ENCODE results near the gene RHBDL2. TPM values are rescaled to one million over a fixed set of nuclear protein-coding genes. Genes with fewer than 3 reads are reported as not detected.
"Not testable (repeated sequence)": the region's sequence is repeated elsewhere in the genome, so short reads cannot be mapped to it uniquely, and the experiment has no call there.

The RHBDL2 gene
- total RNA-seq (not detected), polyA plus RNA-seq (under 1 TPM in 1 of 3 donors, not detected in 2; 0.14 TPM), total RNA-seq (0 to 0.06 (median 0) reads per million in 6 experiments)

GRCh38 chr1:38941527-38942019, at the start of gene RHBDL2:
Gene RHBDL2 (minus strand): TSS chr1:38941830. CDS start chr1:38919212, 22,618 bp downstream.
- H3K27me3 Mint-ChIP-seq = peaks cover 0 to 6% (median 0%) of the 10 kb centered on the region in 5 donors
- H3K27ac Mint-ChIP-seq = peak within 1 kb of the TSS in 2 of 10 donors; percentile 7 to 51
- DNase-seq (no peak), ATAC-seq (no peak)
- H3K4me3 Mint-ChIP-seq = no peak within 1 kb of the TSS
- H3K36me3 Mint-ChIP-seq = no peaks in the 10 kb centered on the region
- POLR2A ChIA-PET = interaction anchor here (1.1 kb wide), 1 partner anchor 84 kb away, joined by 3 read pairs; no protein-coding TSS in a partner anchor
- peaks cover 0 to 2% (median 0%) of the 10 kb centered on the region in 9 donors for H3K9me3 Mint-ChIP-seq
- H3K4me1 Mint-ChIP-seq = peaks cover 0 to 10% (median 1%) of the 10 kb centered on the region in 4 donors

- Mint-ChIP-seq H3K4me3 (peak within 1 kb of the TSS; percentile 75 to 95 (median 88)), H3K4me1 (peaks cover 20 to 43% (median 41%) of the 10 kb centered on the region in 4 donors), H3K27me3 (peaks cover 0 to 3% (median 0%) of the 10 kb centered on the region in 5 donors), H3K27ac (peak within 1 kb of the TSS; percentile 71 to 95 (median 92)), H3K36me3 (peaks cover 0 to 26% (median 5%) of the 10 kb centered on the region in 3 donors), H3K9me3 (no peaks in the 10 kb centered on the region)
- DNase-seq (peak; percentile 82 to 95 (median 90)), ATAC-seq (peak; percentile 86 to 90)
- POLR2A ChIA-PET = interaction anchor here (0.5 to 1.4 kb wide), 4 partner anchors 9 to 44 kb away, joined by 3 to 6 read pairs (median 6); partner anchors contain the start of gene NDUFS5
Observed at GRCh38 chr1:38990738-38991637, 49.4 kb upstream of the RHBDL2 start, which contains the start of gene AKIRIN1. Gene AKIRIN1 (plus strand): TSS chr1:38991276. CDS start chr1:38991381, 105 bp downstream.

GRCh38 chr1:38990386-38990737, 48.7 kb upstream of the RHBDL2 start:
- ATAC-seq (peak in 1 of 2 donors; percentile 10), DNase-seq (no peak)
- H3K27me3 Mint-ChIP-seq = peaks cover 0 to 7% (median 0%) of the 10 kb centered on the region in 5 donors
- POLR2A ChIA-PET = interaction anchor here (0.5 to 1.4 kb wide), 4 partner anchors 10 to 44 kb away, joined by 3 to 6 read pairs (median 6); partner anchors contain the start of gene NDUFS5
- peaks cover 0 to 21% (median 5%) of the 10 kb centered on the region in 3 donors for H3K36me3 Mint-ChIP-seq
- H3K4me3 Mint-ChIP-seq = peak overlapping the region; percentile 75 to 88 (median 82)
- H3K4me1 Mint-ChIP-seq = peaks cover 20 to 37% (median 35%) of the 10 kb centered on the region in 4 donors
- H3K27ac Mint-ChIP-seq = peak overlapping the region; percentile 71 to 95 (median 92)
- H3K9me3 Mint-ChIP-seq = no peaks in the 10 kb centered on the region

GRCh38 chr1:38989979-38990378, 48.3 kb upstream of the RHBDL2 start:
- Mint-ChIP-seq H3K27ac (peak overlapping the region; percentile 71 to 95 (median 92)), H3K4me3 (peak overlapping the region; percentile 75 to 88 (median 82)), H3K9me3 (no peaks in the 10 kb centered on the region), H3K36me3 (peaks cover 0 to 18% (median 3%) of the 10 kb centered on the region in 3 donors), H3K27me3 (peaks cover 0 to 8% (median 0%) of the 10 kb centered on the region in 5 donors), H3K4me1 (peaks cover 17 to 34% (median 32%) of the 10 kb centered on the region in 4 donors)
- no peak for DNase-seq
- ATAC-seq = no peak
- POLR2A ChIA-PET = interaction anchor here (0.7 to 1.4 kb wide), 4 partner anchors 12 to 45 kb away, joined by 3 to 6 read pairs (median 5); partner anchors contain the start of gene NDUFS5

- H3K27me3 Mint-ChIP-seq, ATAC-seq, H3K36me3 Mint-ChIP-seq, DNase-seq, H3K4me3 Mint-ChIP-seq, POLR2A ChIA-PET: not testable (repeated sequence)
- Mint-ChIP-seq H3K4me1 (peaks cover 7 to 13% (median 8%) of the 10 kb centered on the region in 4 donors), H3K27ac (peak overlapping the region in 1 of 10 donors; percentile 48), H3K9me3 (peaks cover 0 to 18% (median 10%) of the 10 kb centered on the region in 9 donors)
Observed at GRCh38 chr1:38979380-38979779, 37.8 kb upstream of the RHBDL2 start.

DNA sequence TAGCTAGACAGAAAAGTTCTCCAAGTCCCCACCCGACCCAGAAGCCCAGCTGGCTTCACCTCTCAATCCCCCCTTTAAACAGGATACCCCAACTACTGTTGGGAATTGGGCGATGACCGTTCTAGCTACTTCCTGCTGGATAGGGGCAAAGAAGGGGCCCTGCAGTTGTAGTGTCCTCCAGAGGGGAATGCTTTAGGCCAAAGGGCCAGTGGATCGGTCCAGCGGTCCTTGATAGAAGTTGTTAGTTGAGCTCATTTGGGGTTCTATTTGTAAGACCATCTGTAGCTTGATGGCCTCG, 36.6 kb upstream of the RHBDL2 start:
- not testable (repeated sequence) for H3K27me3 Mint-ChIP-seq, H3K36me3 Mint-ChIP-seq, ATAC-seq
- Mint-ChIP-seq H3K4me3 (peak overlapping the region in 7 of 10 donors; percentile 22 to 93 (median 70)), H3K4me1 (peaks cover 7 to 15% (median 8%) of the 10 kb centered on the region in 4 donors), H3K9me3 (peaks cover 0 to 18% (median 10%) of the 10 kb centered on the region in 9 donors), H3K27ac (peak overlapping the region in 9 of 10 donors; percentile 66 to 98 (median 91))
- POLR2A ChIA-PET = interaction anchor here (0.7 to 1.7 kb wide), 12 partner anchors 11 to 1413 kb away, joined by 3 to 11 read pairs (median 6); partner anchors contain the start of genes AKIRIN1, MYCBP, NDUFS5 and RRAGC
- DNase-seq = peak in 4 of 10 donors; percentile 13 to 64 (median 43)

- not testable (repeated sequence) for H3K36me3 Mint-ChIP-seq, H3K27me3 Mint-ChIP-seq
- peak; percentile 83 to 84 for ATAC-seq
- peaks cover 7 to 21% (median 11%) of the 10 kb centered on the region in 4 donors for H3K4me1 Mint-ChIP-seq
- peak overlapping the region in 9 of 10 donors; percentile 39 to 93 (median 73) for H3K4me3 Mint-ChIP-seq
- DNase-seq = peak; percentile 20 to 92 (median 82)
- peak overlapping the region in 9 of 10 donors; percentile 66 to 98 (median 91) for H3K27ac Mint-ChIP-seq
- POLR2A ChIA-PET = interaction anchor here (0.7 to 1.7 kb wide), 13 partner anchors 12 to 1414 kb away, joined by 3 to 11 read pairs (median 5); partner anchors contain the start of genes AKIRIN1, MYCBP, NDUFS5 and RRAGC
- H3K9me3 Mint-ChIP-seq = peaks cover 0 to 18% (median 10%) of the 10 kb centered on the region in 9 donors
Observed at GRCh38 chr1:38977399-38978244, 36.0 kb upstream of the RHBDL2 start.

GRCh38 chr1:38973659-38974437, 32.2 kb upstream of the RHBDL2 start:
- peaks cover 0 to 5% (median 0%) of the 10 kb centered on the region in 5 donors for H3K27me3 Mint-ChIP-seq
- peak overlapping the region in 1 of 10 donors; percentile 10 for H3K4me3 Mint-ChIP-seq
- H3K36me3 Mint-ChIP-seq = peaks cover 0 to 8% (median 5%) of the 10 kb centered on the region in 3 donors
- POLR2A ChIA-PET = no interaction called here
- ATAC-seq = no peak
- H3K4me1 Mint-ChIP-seq = peaks cover 0 to 21% (median 8%) of the 10 kb centered on the region in 4 donors
- H3K9me3 Mint-ChIP-seq = peaks cover 0 to 12% (median 6%) of the 10 kb centered on the region in 9 donors
- DNase-seq = no peak
- peak overlapping the region in 1 of 10 donors; percentile 13 for H3K27ac Mint-ChIP-seq

DNA sequence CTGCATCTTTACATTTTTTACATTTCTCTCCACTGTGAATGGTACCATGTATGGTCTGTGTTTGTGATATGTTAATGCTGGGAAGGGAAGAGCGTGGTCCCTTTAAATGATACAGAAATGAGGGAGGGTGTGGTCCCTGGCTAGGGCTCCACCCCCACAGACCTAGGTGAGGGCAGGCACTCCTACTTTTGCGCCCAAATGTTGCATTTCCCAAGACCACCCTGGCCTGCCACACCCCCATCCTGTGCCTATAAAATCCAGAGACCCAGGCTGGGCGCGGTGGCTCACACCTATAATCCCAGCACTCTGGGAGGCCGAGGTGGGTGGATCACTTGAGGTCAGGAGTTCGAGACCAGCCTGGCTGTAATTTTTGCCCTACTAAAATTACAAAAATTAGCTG, 31.5 kb upstream of the RHBDL2 start:
- H3K27me3 Mint-ChIP-seq, POLR2A ChIA-PET, H3K9me3 Mint-ChIP-seq, H3K36me3 Mint-ChIP-seq, ATAC-seq, H3K4me3 Mint-ChIP-seq, DNase-seq: not testable (repeated sequence)
- Mint-ChIP-seq H3K27ac (peak overlapping the region in 1 of 10 donors; percentile 13), H3K4me1 (peaks cover 0 to 17% (median 6%) of the 10 kb centered on the region in 4 donors)

DNA sequence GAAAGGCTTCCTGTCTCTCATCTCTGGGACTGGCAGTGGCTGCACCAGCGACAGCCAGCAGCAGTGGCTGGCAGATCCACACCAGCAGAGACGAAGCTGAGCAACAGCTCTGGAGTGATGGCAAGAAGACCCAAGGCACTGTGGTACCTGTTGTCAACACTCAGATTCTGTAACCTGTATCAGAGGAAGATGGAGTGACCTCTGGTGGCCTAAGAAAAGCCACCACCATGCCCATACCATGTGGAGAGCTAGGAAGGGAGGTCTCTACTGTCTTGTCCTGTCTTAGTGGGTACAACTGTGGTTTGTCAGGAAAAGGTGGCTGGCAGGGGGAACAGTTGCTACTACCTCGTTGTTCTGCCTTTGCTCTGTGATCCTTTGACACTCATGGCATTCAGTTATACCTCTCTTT, 22.5 kb upstream of the RHBDL2 start:
- H3K9me3 Mint-ChIP-seq = no peaks in the 10 kb centered on the region
- ATAC-seq (peak; percentile 61 to 73), DNase-seq (peak in 1 of 10 donors; percentile 13)
- H3K4me3 Mint-ChIP-seq = no peak overlapping the region
- H3K4me1 Mint-ChIP-seq = peaks cover 5 to 15% (median 8%) of the 10 kb centered on the region in 4 donors
- peak overlapping the region in 2 of 10 donors; percentile 59 to 69 for H3K27ac Mint-ChIP-seq
- no peaks in the 10 kb centered on the region for H3K36me3 Mint-ChIP-seq
- POLR2A ChIA-PET = interaction anchor here (1.5 kb wide), 1 partner anchor 28 kb away, joined by 3 read pairs; no protein-coding TSS in a partner anchor
- H3K27me3 Mint-ChIP-seq = no peaks in the 10 kb centered on the region

DNA sequence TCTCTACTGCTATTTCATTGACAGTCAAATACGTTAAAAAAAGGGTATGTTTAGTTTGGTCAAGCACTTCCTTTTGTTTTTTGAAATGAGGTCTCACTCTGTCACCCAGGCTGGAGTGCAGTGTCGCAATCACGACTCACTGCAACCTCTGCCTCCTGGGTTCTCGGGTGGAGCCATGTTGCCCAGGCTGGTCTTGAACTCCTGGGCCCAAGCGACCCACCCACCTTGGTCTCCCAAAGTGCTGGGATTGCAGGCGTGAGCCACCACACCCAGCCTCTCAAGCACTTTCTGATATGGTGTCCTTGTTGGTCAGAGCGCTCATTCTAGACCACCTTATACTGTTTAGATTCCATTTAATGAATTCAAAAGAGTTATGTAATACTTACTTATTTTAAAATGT, 20.9 kb upstream of the RHBDL2 start:
- no peak for DNase-seq
- POLR2A ChIA-PET = no interaction called here
- Mint-ChIP-seq H3K4me3 (no peak overlapping the region), H3K4me1 (peaks cover 5 to 15% (median 8%) of the 10 kb centered on the region in 4 donors), H3K36me3 (no peaks in the 10 kb centered on the region), H3K27ac (no peak overlapping the region), H3K9me3 (no peaks in the 10 kb centered on the region), H3K27me3 (no peaks in the 10 kb centered on the region)
- ATAC-seq = no peak

Measured in naive thymus-derived CD8-positive, alpha-beta T cell (primary cell).